BLaER1 treated with 17β-estradiol and CSF1 and Interleukin-3, amounts not matched to agents 10 nM and 100 nM (cell line): Measurements from ENCODE around the gene SUGT1.
"Not testable (repeated sequence)": the region's sequence is repeated elsewhere in the genome, so short reads cannot be mapped to it uniquely, and the experiment has no call there.

Source experiments
- H3K27ac ChIP-seq, 11 experiments: shearing (Covaris generic); formaldehyde crosslinking; 2 replicates each; pipeline ENCODE4 v1.8.1; 2022
- H3K27me3 ChIP-seq, 11 experiments: shearing (Covaris generic); formaldehyde crosslinking; 2 replicates each; pipeline ENCODE4 v1.8.1; 2022
- H3K36me3 ChIP-seq, 11 experiments: shearing (Covaris generic); formaldehyde crosslinking; 2 replicates each; pipeline ENCODE4 v1.8.1; 2022
- H3K4me1 ChIP-seq, 10 experiments: shearing (Covaris generic); formaldehyde crosslinking; 2 replicates each; pipeline ENCODE4 v1.8.1; 2022
- H3K4me2 ChIP-seq, 11 experiments: shearing (Covaris generic); formaldehyde crosslinking; 2 replicates each; pipeline ENCODE4 v1.8.1; 2022
- H3K4me3 ChIP-seq, 10 experiments: shearing (Covaris generic); formaldehyde crosslinking; 2 replicates each; pipeline ENCODE4 v1.8.1; 2022
- H3K9ac ChIP-seq, 11 experiments: shearing (Covaris generic); formaldehyde crosslinking; 2 replicates each; pipeline ENCODE4 v1.8.1; 2022
- H3K9me3 ChIP-seq, 11 experiments: shearing (Covaris generic); formaldehyde crosslinking; replicated peaks in 1 of 11; 2 replicates each; pipeline ENCODE4 v1.8.1; 2022
- H4K20me1 ChIP-seq, 11 experiments: shearing (Covaris generic); formaldehyde crosslinking; 2 replicates each; pipeline ENCODE4 v1.8.1; 2022
- Cebpa-rat ChIP-seq, 11 experiments: shearing (Covaris generic); IDR thresholded peaks; 2 replicates each; pipeline ENCODE4 v1.8.1; 2022

The SUGT1 gene

DNA sequence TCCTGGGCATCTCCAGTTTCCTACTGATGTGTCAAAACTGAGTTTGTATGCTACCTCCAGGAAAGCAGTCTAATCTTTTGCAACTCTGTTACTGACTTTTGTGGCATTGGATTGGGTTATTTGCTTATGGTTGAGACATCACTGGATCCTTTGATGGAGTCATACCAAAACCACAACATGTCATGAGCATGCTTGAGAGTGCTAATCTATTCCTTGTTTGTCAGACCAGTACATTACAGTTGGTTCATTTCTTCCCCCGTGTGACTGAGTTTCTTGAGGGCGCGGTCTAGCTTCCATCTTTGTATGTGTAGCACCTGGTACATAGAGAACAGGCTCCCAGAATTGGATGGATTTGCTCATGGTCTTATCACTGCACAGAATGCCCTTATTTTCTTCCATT lies 43.2 kb downstream of the SUGT1 start:
- Histone ChIP-seq H3K9ac (no peak overlapping the region), H3K27me3 (no peaks in the 10 kb centered on the region), H3K27ac (peak overlapping the region in 2 of 11 experiments; percentile 5 to 12; a peak in 3 of 22 replicates), H3K9me3 (no peaks in the 10 kb centered on the region), H3K4me2 (peak overlapping the region in 4 of 11 experiments; percentile 2 to 33 (median 10); a peak in 4 of 22 replicates), H3K36me3 (peaks cover 5 to 54% (median 18%) of the 10 kb centered on the region in 11 experiments; a peak in 19 of 22 replicates), H4K20me1 (no peaks in the 10 kb centered on the region; a peak in 1 of 22 replicates), H3K4me1 (peaks cover 0 to 15% (median 7%) of the 10 kb centered on the region in 10 experiments; a peak in 11 of 20 replicates), H3K4me3 (no peak overlapping the region)
- TF ChIP-seq Cebpa-rat (IDR thresholded peaks at IDR 0.05): no peak

GRCh38 chr13:52696566-52696965 lies 43.9 kb downstream of the SUGT1 start:
- H3K4me3 ChIP-seq: no peak overlapping the region
- H4K20me1 ChIP-seq: no peaks in the 10 kb centered on the region
- no peak for TF ChIP-seq Cebpa-rat (IDR thresholded peaks at IDR 0.05)
- H3K9ac ChIP-seq: no peak overlapping the region
- H3K27me3 ChIP-seq: no peaks in the 10 kb centered on the region
- H3K9me3 ChIP-seq: no peaks in the 10 kb centered on the region
- peaks cover 4 to 13% (median 9%) of the 10 kb centered on the region in 10 experiments; a peak in 19 of 20 replicates for H3K4me1 ChIP-seq
- H3K36me3 ChIP-seq: peaks cover 0 to 47% (median 13%) of the 10 kb centered on the region in 11 experiments; a peak in 15 of 22 replicates
- no peak overlapping the region for H3K4me2 ChIP-seq
- no peak overlapping the region; a peak in 1 of 22 replicates for H3K27ac ChIP-seq

DNA sequence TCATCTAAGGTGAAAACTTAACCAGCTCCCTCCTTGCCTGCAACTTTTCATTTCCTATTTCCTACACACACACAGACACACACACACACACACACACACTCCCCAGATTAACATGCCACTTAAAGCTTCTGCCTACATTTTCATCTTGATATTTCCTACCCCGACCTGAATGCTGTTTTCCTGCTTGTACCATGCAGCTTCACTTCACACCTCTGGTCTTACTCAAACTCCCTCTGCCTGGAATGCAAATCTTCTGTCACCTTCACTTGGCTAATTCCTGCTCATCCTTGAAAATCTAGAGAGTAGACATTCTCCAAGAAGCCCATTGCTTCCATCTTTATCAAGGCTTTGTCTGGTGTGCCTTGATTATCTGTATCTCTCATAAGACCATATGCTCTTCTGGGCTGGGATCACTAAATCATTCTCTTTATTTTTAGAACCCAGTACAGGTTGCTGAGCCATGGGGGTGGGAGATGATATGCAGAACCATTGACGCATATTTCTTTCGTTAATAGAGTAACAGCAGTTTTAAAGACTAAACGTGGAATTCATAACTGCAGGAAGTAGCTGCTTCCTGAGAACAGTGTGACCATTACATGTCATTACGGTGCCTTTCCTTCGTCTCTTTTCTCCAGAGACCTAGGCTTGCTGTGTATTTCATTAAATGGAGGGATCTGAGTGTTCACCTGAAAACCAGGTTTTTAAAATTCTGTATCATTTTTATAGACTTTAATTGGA lies 49.3 kb downstream of the SUGT1 start:
- TF ChIP-seq Cebpa-rat (IDR thresholded peaks at IDR 0.05): no peak
- H3K27me3 ChIP-seq: no peaks in the 10 kb centered on the region
- H3K4me3 ChIP-seq: no peak overlapping the region
- H3K27ac ChIP-seq: peak overlapping the region in 6 of 11 experiments; percentile 3 to 37 (median 27); a peak in 3 of 22 replicates
- no peaks in the 10 kb centered on the region for H3K9me3 ChIP-seq
- H4K20me1 ChIP-seq: no peaks in the 10 kb centered on the region
- H3K9ac ChIP-seq: no peak overlapping the region
- H3K4me2 ChIP-seq: peak overlapping the region; percentile 30 to 82 (median 65)
- peaks cover 13 to 22% (median 17%) of the 10 kb centered on the region in 10 experiments for H3K4me1 ChIP-seq
- H3K36me3 ChIP-seq: peaks cover 0 to 33% (median 10%) of the 10 kb centered on the region in 11 experiments; a peak in 11 of 22 replicates

GRCh38 chr13:52703482-52703881 lies 50.8 kb downstream of the SUGT1 start:
- H3K4me2 ChIP-seq: no peak overlapping the region
- H3K27me3 ChIP-seq: no peaks in the 10 kb centered on the region
- H3K36me3 ChIP-seq: peaks cover 0 to 18% (median 0%) of the 10 kb centered on the region in 11 experiments; a peak in 5 of 22 replicates
- no peaks in the 10 kb centered on the region for H4K20me1 ChIP-seq
- TF ChIP-seq Cebpa-rat (IDR thresholded peaks at IDR 0.05): no peak
- no peak overlapping the region for H3K9ac ChIP-seq
- H3K4me1 ChIP-seq: peaks cover 13 to 22% (median 17%) of the 10 kb centered on the region in 10 experiments
- no peak overlapping the region for H3K27ac ChIP-seq
- H3K9me3 ChIP-seq: no peaks in the 10 kb centered on the region
- H3K4me3 ChIP-seq: no peak overlapping the region

DNA sequence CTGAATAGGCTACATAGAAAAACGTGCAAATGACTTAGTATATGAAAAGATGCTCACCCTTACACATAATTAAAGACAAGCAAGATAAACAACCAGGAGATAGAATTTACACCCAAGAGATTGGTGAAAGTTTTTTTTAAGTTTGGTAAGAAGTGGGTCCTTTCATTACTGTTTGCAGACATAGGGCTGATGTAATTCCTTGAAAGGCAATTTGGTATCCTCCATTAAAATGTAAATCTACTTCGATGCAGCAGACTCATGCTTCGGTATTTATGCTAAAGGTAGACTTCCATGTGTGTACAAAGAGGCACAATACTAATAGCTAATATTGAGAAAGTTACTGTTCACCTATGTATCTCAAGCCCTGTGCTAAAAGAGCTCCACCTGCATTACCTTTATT lies 53.4 kb downstream of the SUGT1 start:
- Histone ChIP-seq H4K20me1 (no peaks in the 10 kb centered on the region), H3K9ac (no peak overlapping the region), H3K27ac (no peak overlapping the region), H3K9me3 (no peaks in the 10 kb centered on the region), H3K36me3 (no peaks in the 10 kb centered on the region), H3K4me2 (no peak overlapping the region), H3K4me3 (no peak overlapping the region), H3K27me3 (no peaks in the 10 kb centered on the region), H3K4me1 (peaks cover 13 to 20% (median 17%) of the 10 kb centered on the region in 10 experiments)
- no peak for TF ChIP-seq Cebpa-rat (IDR thresholded peaks at IDR 0.05)

- Histone ChIP-seq H3K9ac (no peak overlapping the region), H3K4me2 (no peak overlapping the region), H3K9me3 (no peaks in the 10 kb centered on the region), H4K20me1 (no peaks in the 10 kb centered on the region), H3K27me3 (no peaks in the 10 kb centered on the region), H3K4me1 (peaks cover 5 to 12% (median 9%) of the 10 kb centered on the region in 10 experiments), H3K27ac (no peak overlapping the region), H3K36me3 (no peaks in the 10 kb centered on the region), H3K4me3 (no peak overlapping the region)
- no peak for TF ChIP-seq Cebpa-rat (IDR thresholded peaks at IDR 0.05)
These were observed 54.7 kb downstream of the SUGT1 start for GRCh38 chr13:52707375-52707774.

- not testable (repeated sequence) for H4K20me1 ChIP-seq, H3K4me2 ChIP-seq, H3K27me3 ChIP-seq, H3K9me3 ChIP-seq, H3K4me3 ChIP-seq, H3K36me3 ChIP-seq, H3K27ac ChIP-seq, H3K9ac ChIP-seq
- peaks cover 0 to 16% (median 14%) of the 10 kb centered on the region in 10 experiments; a peak in 14 of 20 replicates for H3K4me1 ChIP-seq
These were observed 55.6 kb downstream of the SUGT1 start for GRCh38 chr13:52708266-52708665.

DNA sequence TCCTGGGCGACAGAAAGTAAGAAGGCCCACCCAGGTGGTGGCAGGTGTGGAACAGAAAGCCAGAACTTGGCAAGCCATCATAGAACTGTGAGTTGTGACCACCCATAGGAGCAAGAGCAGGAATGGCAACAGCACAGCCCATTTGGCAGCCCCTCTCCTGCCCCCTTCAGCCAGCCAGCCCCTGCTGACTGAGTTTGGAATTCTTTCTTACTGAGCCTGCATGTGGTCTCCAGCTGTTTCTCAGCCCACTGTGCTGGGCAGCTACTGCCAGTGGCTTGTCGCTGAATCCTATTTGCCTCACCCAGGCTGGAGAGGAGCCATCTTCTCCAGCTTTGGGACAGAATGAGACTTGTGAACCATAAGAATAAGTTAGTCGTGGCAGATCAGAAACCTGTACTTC lies 58.6 kb downstream of the SUGT1 start:
- Histone ChIP-seq H3K27ac (no peak overlapping the region; a peak in 1 of 22 replicates), H4K20me1 (no peaks in the 10 kb centered on the region), H3K9me3 (peaks cover under 1 to 9% (median 1%) of the 10 kb centered on the region in 11 experiments; a peak in 8 of 22 replicates), H3K4me1 (peaks cover 0 to 35% (median 26%) of the 10 kb centered on the region in 10 experiments; a peak in 18 of 20 replicates), H3K9ac (no peak overlapping the region), H3K36me3 (no peaks in the 10 kb centered on the region), H3K4me2 (no peak overlapping the region), H3K27me3 (no peaks in the 10 kb centered on the region), H3K4me3 (no peak overlapping the region)
- TF ChIP-seq Cebpa-rat (IDR thresholded peaks at IDR 0.05): no peak

GRCh38 chr13:52712385-52712784 lies 59.7 kb downstream of the SUGT1 start:
- H3K27me3 ChIP-seq: no peaks in the 10 kb centered on the region
- H3K4me3 ChIP-seq: no peak overlapping the region
- H3K9me3 ChIP-seq: peaks cover 4 to 20% (median 10%) of the 10 kb centered on the region in 11 experiments; a peak in 15 of 22 replicates
- H3K36me3 ChIP-seq: no peaks in the 10 kb centered on the region
- no peak overlapping the region for H3K9ac ChIP-seq
- TF ChIP-seq Cebpa-rat (IDR thresholded peaks at IDR 0.05): no peak
- H3K4me2 ChIP-seq: peak overlapping the region in 6 of 11 experiments; percentile 64 to 86 (median 79); a peak in 12 of 22 replicates
- H4K20me1 ChIP-seq: no peaks in the 10 kb centered on the region
- peaks cover 0 to 35% (median 26%) of the 10 kb centered on the region in 10 experiments; a peak in 18 of 20 replicates for H3K4me1 ChIP-seq
- peak overlapping the region in 6 of 11 experiments; percentile 0 to 74 (median 13); a peak in 1 of 22 replicates for H3K27ac ChIP-seq
